Spleen (tissue), 7 donors: ENCODE measurements around the gene NAALADL2.

Source experiments
- CTCF ChIP-seq, 11 experiments: fragments of 200-600 bp in 7 of 11; fragments of 450-650 bp in 4 of 11; sonication (generic) in 4 of 11; IDR thresholded peaks in 8 of 11; conservative IDR thresholded peaks in 3 of 11; 1 replicate in 7 of 11; 2 replicates in 4 of 11; pipeline versions ENCODE4 v1.4.0 to v1.8.0; 2016 to 2021; ENCODE audit warnings: antibody characterized with exemption in 11 of 11, inconsistent platforms in 4 of 11, mild to moderate bottlenecking in 1 of 11
- POLR2A ChIP-seq, 3 donors: fragments of 450-650 bp; IDR thresholded peaks; one replicate each; pipeline ENCODE4 v1.5.1; 2017; ENCODE audit warnings: antibody characterized with exemption in 3 of 3, mild to moderate bottlenecking in 1 of 3
- donor health status: DM: no; HTN: no; CAD: no; lungs with moderate emphysema.
- donor health status: DM: no; HTN: no; CAD: no.
- donor health status: DM: no; HTN: no; CAD: no.

GRCh38 chr3:174951498-174952005 is 92.4 kb downstream of the NAALADL2 start:
- TF ChIP-seq POLR2A (IDR thresholded peaks at IDR 0.05): no peak
- no peak for TF ChIP-seq CTCF (IDR thresholded peaks at IDR 0.05 in 8 of 11, conservative IDR thresholded peaks at IDR 0.05 in 3 of 11)
